Hepatocyte (in vitro differentiated cells): ENCODE results near the gene ERICH6.

Experiments
- EZH2 ChIP-seq: fragments of 200-600 bp; sonication (generic); IDR thresholded peaks from 2 replicates; pipeline ENCODE4 v1.6.1; 2016; ENCODE audit warnings: antibody characterized with exemption, mild to moderate bottlenecking, borderline replicate concordance
- EZH2phosphoT487 ChIP-seq: fragments of 200-600 bp; sonication (generic); IDR thresholded peaks from one replicate; pipeline ENCODE4 v1.6.1; 2018; ENCODE audit warnings: antibody characterized with exemption, mild to moderate bottlenecking, low read depth, moderate library complexity; ENCODE audit not compliant: unreplicated experiment, severe bottlenecking
- TF ChIP-seq, protein P1 (sequence below): fragments of 200-600 bp; sonication (generic); IDR thresholded peaks from 2 replicates; pipeline ENCODE4 v1.5.1; 2016; ENCODE audit warnings: antibody characterized with exemption, mild to moderate bottlenecking; ENCODE audit not compliant: poor library complexity

- TF ChIP-seq, protein P1, sequence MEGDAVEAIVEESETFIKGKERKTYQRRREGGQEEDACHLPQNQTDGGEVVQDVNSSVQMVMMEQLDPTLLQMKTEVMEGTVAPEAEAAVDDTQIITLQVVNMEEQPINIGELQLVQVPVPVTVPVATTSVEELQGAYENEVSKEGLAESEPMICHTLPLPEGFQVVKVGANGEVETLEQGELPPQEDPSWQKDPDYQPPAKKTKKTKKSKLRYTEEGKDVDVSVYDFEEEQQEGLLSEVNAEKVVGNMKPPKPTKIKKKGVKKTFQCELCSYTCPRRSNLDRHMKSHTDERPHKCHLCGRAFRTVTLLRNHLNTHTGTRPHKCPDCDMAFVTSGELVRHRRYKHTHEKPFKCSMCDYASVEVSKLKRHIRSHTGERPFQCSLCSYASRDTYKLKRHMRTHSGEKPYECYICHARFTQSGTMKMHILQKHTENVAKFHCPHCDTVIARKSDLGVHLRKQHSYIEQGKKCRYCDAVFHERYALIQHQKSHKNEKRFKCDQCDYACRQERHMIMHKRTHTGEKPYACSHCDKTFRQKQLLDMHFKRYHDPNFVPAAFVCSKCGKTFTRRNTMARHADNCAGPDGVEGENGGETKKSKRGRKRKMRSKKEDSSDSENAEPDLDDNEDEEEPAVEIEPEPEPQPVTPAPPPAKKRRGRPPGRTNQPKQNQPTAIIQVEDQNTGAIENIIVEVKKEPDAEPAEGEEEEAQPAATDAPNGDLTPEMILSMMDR = no peak
- TF ChIP-seq EZH2 = no peak
- TF ChIP-seq EZH2phosphoT487 = no peak
Observed at GRCh38 chr3:150682824-150683223, 20.9 kb downstream of the ERICH6 start.
